Activated CD4-positive, alpha-beta T cell treated with anti-CD3 and anti-CD28 coated beads for 48 hours (primary cell): Measurements from ENCODE around the gene ATP1B1.
"Not testable (repeated sequence)": the region's sequence is repeated elsewhere in the genome, so short reads cannot be mapped to it uniquely, and the experiment has no call there.

Experiments
- DNase-seq: peaks from one replicate; pipeline ENCODE4 v3.0.0-alpha.2; 2020

ATP1B1 gene

GRCh38 chr1:169118227-169118626 is 11.7 kb downstream of the ATP1B1 start:
- no peak for DNase-seq

GRCh38 chr1:169119405-169119804 is 12.9 kb downstream of the ATP1B1 start:
- DNase-seq = no peak

- no peak for DNase-seq
Measured at GRCh38 chr1:169120066-169120465, 13.6 kb downstream of the ATP1B1 start.

GRCh38 chr1:169121146-169121923 is 14.8 kb downstream of the ATP1B1 start:
- DNase-seq = no peak

GRCh38 chr1:169122976-169123375 is 16.5 kb downstream of the ATP1B1 start:
- DNase-seq = no peak

GRCh38 chr1:169124459-169124858 is 18.0 kb downstream of the ATP1B1 start:
- DNase-seq = no peak

GRCh38 chr1:169125597-169125996 is 19.1 kb downstream of the ATP1B1 start:
- DNase-seq = not testable (repeated sequence)

GRCh38 chr1:169126335-169126734 is 19.8 kb downstream of the ATP1B1 start:
- DNase-seq = no peak

GRCh38 chr1:169127305-169127704 is 20.8 kb downstream of the ATP1B1 start:
- DNase-seq = no peak

- DNase-seq = no peak
Measured at GRCh38 chr1:169128562-169128961, 22.1 kb downstream of the ATP1B1 start.

GRCh38 chr1:169129109-169129784 is 22.8 kb downstream of the ATP1B1 start:
- no peak for DNase-seq

GRCh38 chr1:169130683-169131082 is 24.2 kb downstream of the ATP1B1 start:
- no peak for DNase-seq

GRCh38 chr1:169132512-169133227 is 26.2 kb downstream of the ATP1B1 start:
- no peak for DNase-seq

- no peak for DNase-seq
Measured at GRCh38 chr1:169133228-169133576, 26.7 kb downstream of the ATP1B1 start.

- DNase-seq = no peak
Measured at GRCh38 chr1:169133801-169134502, 27.5 kb downstream of the ATP1B1 start.

GRCh38 chr1:169137357-169137756 is 30.9 kb downstream of the ATP1B1 start:
- no peak for DNase-seq

- DNase-seq = no peak
Measured at GRCh38 chr1:169138866-169139670, 32.6 kb downstream of the ATP1B1 start.

GRCh38 chr1:169141356-169141755 is 34.9 kb downstream of the ATP1B1 start:
- DNase-seq = no peak

- no peak for DNase-seq
Measured at GRCh38 chr1:169142129-169142528, 35.6 kb downstream of the ATP1B1 start.

- DNase-seq = no peak
Measured at GRCh38 chr1:169143346-169143745, 36.9 kb downstream of the ATP1B1 start.

- DNase-seq = no peak
Measured at GRCh38 chr1:169143984-169144383, 37.5 kb downstream of the ATP1B1 start.

- DNase-seq = no peak
Measured at GRCh38 chr1:169144941-169145626, 38.6 kb downstream of the ATP1B1 start.
